ENCODE measurements around the gene TNK2. TPM values are rescaled to one million over a fixed set of nuclear protein-coding genes. Genes with fewer than 3 reads are reported as not detected.
"Not testable (repeated sequence)": the region's sequence is repeated elsewhere in the genome, so short reads cannot be mapped to it uniquely, and the experiment has no call there.

Gene TNK2
- polyA plus RNA-seq, 2 of the 4 experiments (the other 2 are of a cell fraction) = 2.2 to 12.5 TPM

- TF ChIP-seq ELK1 (IDR thresholded peaks at IDR 0.05; ENCODE audit: low read depth, low read length) (no peak), CBX2 (IDR thresholded peaks at IDR 0.05; ENCODE audit: borderline replicate concordance, low read depth) (no peak), FOSL2 (IDR thresholded peaks at IDR 0.05) (no peak), FOSL2 (CRISPR knock-in tag; IDR thresholded peaks at IDR 0.05) (no peak), ATOH8 (CRISPR knock-in tag; IDR thresholded peaks at IDR 0.05; ENCODE audit: low read depth) (no peak), ESRRA (IDR thresholded peaks at IDR 0.05; ENCODE audit: borderline replicate concordance, low read length) (no peak), MAFK (IDR thresholded peaks at IDR 0.05; ENCODE audit: partially characterized antibody) (no peak), POLR2A (IDR thresholded peaks at IDR 0.05; ENCODE audit: low read length) (no peak), EHMT2 (IDR thresholded peaks at IDR 0.05; ENCODE audit: low read depth) (no peak), CBX8 (IDR thresholded peaks at IDR 0.05) (no peak), FOSB (CRISPR knock-in tag; IDR thresholded peaks at IDR 0.05) (no peak), E2F6 (IDR thresholded peaks at IDR 0.05; ENCODE audit: borderline replicate concordance, low read depth) (no peak), ZNF302 (CRISPR knock-in tag; IDR thresholded peaks at IDR 0.05) (no peak), TFCP2L1 (CRISPR knock-in tag; IDR thresholded peaks at IDR 0.05) (no peak), HOXB13 (CRISPR knock-in tag; IDR thresholded peaks at IDR 0.05; ENCODE audit: low read depth) (no peak), HDAC2 (IDR thresholded peaks at IDR 0.05) (no peak)
- 97% methylated on average over 4 of the region's 4 CpGs for WGBS (ENCODE audit: missing lambda C conversion rate)
- ATAC-seq (no peak), FAIRE-seq (no peak), DNase-seq (ENCODE audit: low read depth in 1 of 2, low spot score in 1 of 2) (no peak)
- Histone ChIP-seq H3K4me1 (peaks cover 18% of the 10 kb centered on the region), H3K4me3 (no peak overlapping the region), H3K4me2 (no peak overlapping the region), H3K9me3 (no peaks in the 10 kb centered on the region), H3K27ac (no peak overlapping the region)
- POLR2A ChIA-PET = no interaction called here
- CTCF ChIA-PET = interaction anchor here (1.3 to 5.2 kb wide), 3 partner anchors 9 to 45 kb away, joined by 3 to 54 read pairs (median 8); no protein-coding TSS in a partner anchor
Observed at GRCh38 chr3:195904368-195904767, 4.0 kb downstream of the TNK2 start.

- FAIRE-seq (no peak), DNase-seq (ENCODE audit: low read depth in 1 of 2, low spot score in 1 of 2) (no peak), ATAC-seq (no peak)
- Histone ChIP-seq H3K27ac (no peak overlapping the region), H3K4me3 (no peak overlapping the region), H3K9me3 (no peaks in the 10 kb centered on the region), H3K4me2 (no peak overlapping the region), H3K4me1 (peaks cover 18% of the 10 kb centered on the region)
- CTCF ChIA-PET = interaction anchor here (0.9 to 2.3 kb wide), 2 partner anchors 9 to 11 kb away, joined by 4 to 8 read pairs; no protein-coding TSS in a partner anchor
- 82% methylated on average over 6 of the region's 6 CpGs for WGBS (ENCODE audit: missing lambda C conversion rate)
- TF ChIP-seq MAFK (IDR thresholded peaks at IDR 0.05; ENCODE audit: partially characterized antibody) (no peak), CEBPB (IDR thresholded peaks at IDR 0.05) (no peak), NFE2L2 (conservative IDR thresholded peaks at IDR 0.05; ENCODE audit: low read length) (no peak), USF2 (IDR thresholded peaks at IDR 0.05) (no peak)
- POLR2A ChIA-PET = no interaction called here
Observed at GRCh38 chr3:195903950-195904290, 4.4 kb downstream of the TNK2 start.

GRCh38 chr3:195902634-195903033 lies 5.7 kb downstream of the TNK2 start:
- peaks cover 16% of the 10 kb centered on the region for H3K4me1 ChIP-seq
- ATAC-seq; H3K4me3 ChIP-seq; DNase-seq (ENCODE audit: low read depth in 1 of 2, low spot score in 1 of 2); H3K27ac ChIP-seq; H3K9me3 ChIP-seq; FAIRE-seq; H3K4me2 ChIP-seq: not testable (repeated sequence)
- CTCF ChIA-PET = interaction anchor here (1.3 to 15.1 kb wide), 4 partner anchors 8 to 44 kb away, joined by 4 to 207 read pairs (median 10); no protein-coding TSS in a partner anchor
- WGBS (ENCODE audit: missing lambda C conversion rate) = 94% methylated on average over 9 of the region's 9 CpGs
- POLR2A ChIA-PET = interaction anchor here (0.8 kb wide), 1 partner anchor 9 kb away, joined by 3 read pairs; no protein-coding TSS in a partner anchor

- DNase-seq (ENCODE audit: low read depth in 1 of 2, low spot score in 1 of 2); H3K4me3 ChIP-seq; FAIRE-seq; H3K27ac ChIP-seq; H3K4me2 ChIP-seq; H3K9me3 ChIP-seq; ATAC-seq: not testable (repeated sequence)
- H3K4me1 ChIP-seq = peaks cover 21% of the 10 kb centered on the region
- CTCF ChIA-PET = interaction anchor here (1.3 to 15.1 kb wide), 4 partner anchors 8 to 43 kb away, joined by 4 to 207 read pairs (median 10); no protein-coding TSS in a partner anchor
- 84% methylated on average over 16 of the region's 16 CpGs for WGBS (ENCODE audit: missing lambda C conversion rate)
- POLR2A ChIA-PET = interaction anchor here (0.8 kb wide), 1 partner anchor 10 kb away, joined by 3 read pairs; no protein-coding TSS in a partner anchor
Observed at GRCh38 chr3:195901836-195902585, 6.3 kb downstream of the TNK2 start.
